ENCODE results near the gene AP2B1. TPM values are rescaled to one million over a fixed set of nuclear protein-coding genes. Genes with fewer than 3 reads are reported as not detected.
"Not testable (repeated sequence)": the region's sequence is repeated elsewhere in the genome, so short reads cannot be mapped to it uniquely, and the experiment has no call there.

AP2B1 gene
- total RNA-seq, 4 donors from 2014 or later = 35.6 to 217 (median 39.7) TPM

DNA sequence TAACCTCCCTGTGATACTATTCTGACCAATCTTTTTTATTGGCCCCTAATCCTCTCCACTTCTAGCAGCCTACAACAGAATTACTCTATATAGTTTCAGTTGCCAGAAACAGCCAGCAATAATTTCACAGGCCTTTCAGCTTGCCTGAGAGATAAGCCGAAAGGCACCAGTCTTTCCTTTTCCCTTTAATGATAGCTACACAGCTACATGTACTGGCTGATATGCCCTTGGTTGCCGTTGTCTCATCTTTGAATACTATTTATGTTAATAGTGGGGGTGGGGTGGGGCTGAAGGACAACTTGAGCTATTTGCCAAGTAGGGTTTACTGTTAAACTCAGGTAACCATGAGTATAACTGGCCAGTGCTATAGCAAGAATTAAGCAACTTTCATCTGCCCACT is 108.5 kb downstream of the AP2B1 start:
- WGBS, 2 donors = 84 to 85% methylated on average over 2 of the region's 2 CpGs
- no peak for DNase-seq (ENCODE audit: low spot score in 2 of 2)
- intact Hi-C loops (cut with DNase I; ENCODE audit: low total_unique reads) = no loop called here
- no peak overlapping the region for H3K4me3 ChIP-seq (ENCODE audit: low read depth, poor library complexity, severe bottlenecking)
- TF ChIP-seq, protein P1, sequence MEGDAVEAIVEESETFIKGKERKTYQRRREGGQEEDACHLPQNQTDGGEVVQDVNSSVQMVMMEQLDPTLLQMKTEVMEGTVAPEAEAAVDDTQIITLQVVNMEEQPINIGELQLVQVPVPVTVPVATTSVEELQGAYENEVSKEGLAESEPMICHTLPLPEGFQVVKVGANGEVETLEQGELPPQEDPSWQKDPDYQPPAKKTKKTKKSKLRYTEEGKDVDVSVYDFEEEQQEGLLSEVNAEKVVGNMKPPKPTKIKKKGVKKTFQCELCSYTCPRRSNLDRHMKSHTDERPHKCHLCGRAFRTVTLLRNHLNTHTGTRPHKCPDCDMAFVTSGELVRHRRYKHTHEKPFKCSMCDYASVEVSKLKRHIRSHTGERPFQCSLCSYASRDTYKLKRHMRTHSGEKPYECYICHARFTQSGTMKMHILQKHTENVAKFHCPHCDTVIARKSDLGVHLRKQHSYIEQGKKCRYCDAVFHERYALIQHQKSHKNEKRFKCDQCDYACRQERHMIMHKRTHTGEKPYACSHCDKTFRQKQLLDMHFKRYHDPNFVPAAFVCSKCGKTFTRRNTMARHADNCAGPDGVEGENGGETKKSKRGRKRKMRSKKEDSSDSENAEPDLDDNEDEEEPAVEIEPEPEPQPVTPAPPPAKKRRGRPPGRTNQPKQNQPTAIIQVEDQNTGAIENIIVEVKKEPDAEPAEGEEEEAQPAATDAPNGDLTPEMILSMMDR (IDR thresholded peaks at IDR 0.05) = no peak
- no peak for TF ChIP-seq POLR2A (IDR thresholded peaks at IDR 0.05)

DNA sequence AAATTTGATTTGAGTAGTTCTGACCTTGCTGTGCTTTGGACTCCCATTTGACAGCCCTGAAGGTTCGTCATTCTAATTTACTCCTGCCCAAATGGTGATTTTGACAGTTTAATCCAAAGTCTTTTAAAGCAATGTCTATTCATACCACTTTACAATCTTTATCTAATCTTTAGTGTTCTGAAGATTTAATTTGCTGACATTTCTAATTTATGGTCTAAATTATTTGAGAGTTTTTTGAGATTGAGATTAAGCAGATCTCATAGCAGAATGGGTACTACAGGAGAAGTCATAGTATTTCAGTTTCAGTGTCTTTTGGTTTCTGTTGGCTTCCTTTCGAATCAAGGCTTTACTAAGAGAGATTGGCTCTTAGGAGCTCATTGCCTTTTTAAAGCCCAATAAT is 111.7 kb downstream of the AP2B1 start:
- intact Hi-C loops (cut with DNase I; ENCODE audit: low total_unique reads) = no loop called here
- no peak for DNase-seq (ENCODE audit: low spot score in 2 of 2)
- no peak overlapping the region for H3K4me3 ChIP-seq (ENCODE audit: low read depth, poor library complexity, severe bottlenecking)
- TF ChIP-seq, protein P1 (IDR thresholded peaks at IDR 0.05) = no peak
- TF ChIP-seq POLR2A (IDR thresholded peaks at IDR 0.05) = no peak
- WGBS, 2 donors = 95% methylated on average over 2 of the region's 2 CpGs

DNA sequence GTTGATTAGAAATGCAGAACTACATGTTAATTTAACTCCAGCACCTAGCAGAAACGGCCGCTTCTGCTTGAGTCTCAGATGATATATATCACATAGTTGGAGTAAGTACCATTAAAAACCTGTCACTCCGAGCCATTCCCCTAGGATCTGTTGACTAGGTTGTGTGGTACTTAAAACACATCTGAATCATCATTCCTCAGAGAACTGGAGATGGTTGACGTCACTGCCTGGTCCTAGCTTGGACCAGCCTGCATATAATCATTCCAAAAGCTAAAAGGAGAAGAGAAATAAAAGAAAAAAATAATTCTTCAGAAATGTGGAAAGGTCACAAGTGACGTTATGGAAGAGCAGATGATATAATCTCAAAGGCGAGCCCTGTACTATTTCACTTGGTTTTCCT is 113.0 kb downstream of the AP2B1 start:
- 86 to 89% methylated on average over 6 of the region's 6 CpGs for WGBS, 2 donors
- TF ChIP-seq, protein P1 (IDR thresholded peaks at IDR 0.05) = no peak
- no peak for TF ChIP-seq POLR2A (IDR thresholded peaks at IDR 0.05)
- H3K4me3 ChIP-seq (ENCODE audit: low read depth, poor library complexity, severe bottlenecking) = no peak overlapping the region
- intact Hi-C loops (cut with DNase I; ENCODE audit: low total_unique reads) = no loop called here
- no peak for DNase-seq (ENCODE audit: low spot score in 2 of 2)

DNA sequence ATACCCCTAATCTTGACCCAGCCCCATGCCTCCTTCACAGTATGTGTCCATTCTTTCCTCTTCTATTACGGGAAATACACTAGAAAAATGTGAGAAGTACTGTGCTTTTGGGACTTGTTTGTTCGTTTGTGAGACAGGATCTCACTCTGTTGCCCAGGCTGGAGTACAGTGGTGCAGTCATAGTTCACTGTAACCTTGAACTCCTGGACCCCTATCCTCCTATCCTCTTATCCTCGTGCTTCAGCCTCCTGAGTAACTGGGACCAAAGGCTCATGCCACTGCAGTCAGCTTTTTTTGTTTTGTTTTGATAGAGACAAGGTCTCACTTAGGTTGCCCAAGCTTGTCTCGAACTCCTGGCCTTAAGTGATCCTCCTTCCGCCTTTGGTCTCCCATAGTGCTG is 114.4 kb downstream of the AP2B1 start:
- H3K4me3 ChIP-seq (ENCODE audit: low read depth, poor library complexity, severe bottlenecking) = no peak overlapping the region
- WGBS, 2 donors = 94 to 98% methylated on average over 5 of the region's 5 CpGs
- TF ChIP-seq, protein P1 (IDR thresholded peaks at IDR 0.05) = no peak
- TF ChIP-seq POLR2A (IDR thresholded peaks at IDR 0.05) = no peak
- intact Hi-C loops (cut with DNase I; ENCODE audit: low total_unique reads) = no loop called here
- no peak for DNase-seq (ENCODE audit: low spot score in 2 of 2)

DNA sequence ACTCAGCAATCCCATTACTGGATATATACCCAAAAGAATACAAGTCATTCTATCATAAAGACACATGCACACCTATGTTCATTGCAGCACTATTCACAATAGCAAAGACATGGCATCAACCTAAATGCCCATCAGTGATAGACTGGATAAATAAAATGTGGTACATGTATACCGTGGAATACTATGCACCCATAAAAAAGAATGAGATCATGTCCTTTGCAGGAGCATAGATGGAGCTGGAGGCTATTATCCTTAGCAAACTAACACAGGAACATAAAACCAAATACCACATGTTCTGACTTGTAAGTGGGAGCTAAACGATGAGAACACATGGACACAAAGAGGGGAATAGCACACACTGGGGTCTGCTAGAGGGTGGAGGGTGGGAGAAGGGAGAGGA is 116.2 kb downstream of the AP2B1 start:
- WGBS, 2 donors = 78 to 84% methylated on average over 2 of the region's 2 CpGs
- intact Hi-C loops (cut with DNase I; ENCODE audit: low total_unique reads); DNase-seq (ENCODE audit: low spot score in 2 of 2); H3K4me3 ChIP-seq (ENCODE audit: low read depth, poor library complexity, severe bottlenecking): not testable (repeated sequence)

DNA sequence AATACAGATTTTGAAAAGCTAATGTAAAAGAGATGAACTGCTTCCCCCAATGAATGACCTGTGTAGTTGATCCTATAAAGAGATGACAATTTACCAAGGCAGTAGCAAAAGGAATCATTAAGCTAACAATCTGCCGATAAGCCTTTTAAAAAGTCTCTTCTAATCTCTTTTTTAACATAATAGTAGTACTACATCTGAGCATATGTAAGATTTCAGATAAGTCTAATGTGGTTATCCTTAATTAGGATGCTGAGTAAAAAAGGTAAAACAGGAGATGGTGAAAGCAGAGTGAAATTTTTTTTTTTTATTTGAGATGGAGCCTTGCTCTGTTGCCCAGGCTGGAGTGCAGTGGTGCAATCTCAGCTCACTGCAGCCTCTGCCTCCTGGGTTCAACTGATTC is 118.1 kb downstream of the AP2B1 start:
- no peak for TF ChIP-seq POLR2A (IDR thresholded peaks at IDR 0.05)
- TF ChIP-seq, protein P1 (IDR thresholded peaks at IDR 0.05) = no peak
- 94 to 95% methylated on average over 1 of the region's 1 CpG for WGBS, 2 donors
- DNase-seq (ENCODE audit: low spot score in 2 of 2) = no peak
- intact Hi-C loops (cut with DNase I; ENCODE audit: low total_unique reads) = no loop called here
- no peak overlapping the region for H3K4me3 ChIP-seq (ENCODE audit: low read depth, poor library complexity, severe bottlenecking)

Data from lower leg skin (tissue), 4 donors.